HG02623 (cell line): ENCODE measurements around the gene TMEM63C.

ENCODE experiments used
- ATAC-seq: cut with Tn5 transposase; IDR thresholded peaks from one replicate; pipeline ENCODE4 v1.9.1; 2021; ENCODE audit warnings: moderate library complexity; ENCODE audit not compliant: unreplicated experiment

Gene TMEM63C, protein sequence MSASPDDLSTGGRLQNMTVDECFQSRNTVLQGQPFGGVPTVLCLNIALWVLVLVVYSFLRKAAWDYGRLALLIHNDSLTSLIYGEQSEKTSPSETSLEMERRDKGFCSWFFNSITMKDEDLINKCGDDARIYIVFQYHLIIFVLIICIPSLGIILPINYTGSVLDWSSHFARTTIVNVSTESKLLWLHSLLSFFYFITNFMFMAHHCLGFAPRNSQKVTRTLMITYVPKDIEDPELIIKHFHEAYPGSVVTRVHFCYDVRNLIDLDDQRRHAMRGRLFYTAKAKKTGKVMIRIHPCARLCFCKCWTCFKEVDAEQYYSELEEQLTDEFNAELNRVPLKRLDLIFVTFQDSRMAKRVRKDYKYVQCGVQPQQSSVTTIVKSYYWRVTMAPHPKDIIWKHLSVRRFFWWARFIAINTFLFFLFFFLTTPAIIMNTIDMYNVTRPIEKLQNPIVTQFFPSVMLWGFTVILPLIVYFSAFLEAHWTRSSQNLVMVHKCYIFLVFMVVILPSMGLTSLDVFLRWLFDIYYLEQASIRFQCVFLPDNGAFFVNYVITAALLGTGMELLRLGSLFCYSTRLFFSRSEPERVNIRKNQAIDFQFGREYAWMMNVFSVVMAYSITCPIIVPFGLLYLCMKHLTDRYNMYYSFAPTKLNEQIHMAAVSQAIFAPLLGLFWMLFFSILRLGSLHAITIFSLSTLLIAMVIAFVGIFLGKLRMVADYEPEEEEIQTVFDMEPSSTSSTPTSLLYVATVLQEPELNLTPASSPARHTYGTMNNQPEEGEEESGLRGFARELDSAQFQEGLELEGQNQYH

DNA sequence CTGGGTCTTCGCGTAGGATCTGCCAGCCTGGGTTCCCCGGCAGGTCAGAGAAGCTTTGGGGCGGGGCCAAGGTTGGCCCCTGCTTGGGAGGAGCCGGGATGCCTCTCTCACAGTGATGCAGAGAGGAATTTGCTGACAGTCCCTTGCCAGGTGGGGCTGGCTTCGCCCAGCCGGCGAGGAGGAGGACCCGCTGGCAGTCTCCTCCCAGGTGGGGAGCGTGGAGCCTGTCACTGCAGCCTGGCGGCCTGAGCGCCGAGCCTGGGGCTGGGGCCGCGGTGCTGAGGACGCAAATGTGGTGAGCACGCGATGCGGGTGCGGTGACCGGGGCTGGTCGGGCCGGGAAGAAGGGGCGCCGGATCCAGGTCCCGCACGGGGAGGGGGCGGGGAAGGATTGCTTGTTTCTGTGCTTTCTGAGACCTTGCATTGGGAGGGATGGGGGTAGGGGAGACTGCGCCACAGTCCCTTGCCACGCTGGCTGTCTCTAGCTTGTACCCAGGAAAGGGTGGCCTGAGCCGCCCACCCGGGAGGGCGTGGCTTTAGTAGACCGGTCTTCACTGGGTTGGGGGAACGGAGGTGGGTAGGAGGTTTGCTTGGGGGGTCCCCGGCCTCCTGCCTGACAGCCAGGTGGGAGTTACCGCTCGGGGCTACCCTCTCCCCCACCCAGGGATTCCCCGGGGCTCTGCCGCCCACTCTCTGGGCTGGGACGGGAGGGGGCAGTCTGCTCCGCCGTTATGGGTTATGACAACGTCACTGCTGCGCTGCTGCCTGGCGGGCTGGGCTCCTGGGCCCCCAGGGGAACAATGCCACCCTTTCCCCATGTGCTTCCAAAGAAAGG lies at the start of gene TMEM63C:
TSS of gene TMEM63C (plus strand) at position 196 of the 835 bp plus-strand sequence. CDS start 37,016 bp downstream, outside the sequence.
- ATAC-seq, result no peak

DNA sequence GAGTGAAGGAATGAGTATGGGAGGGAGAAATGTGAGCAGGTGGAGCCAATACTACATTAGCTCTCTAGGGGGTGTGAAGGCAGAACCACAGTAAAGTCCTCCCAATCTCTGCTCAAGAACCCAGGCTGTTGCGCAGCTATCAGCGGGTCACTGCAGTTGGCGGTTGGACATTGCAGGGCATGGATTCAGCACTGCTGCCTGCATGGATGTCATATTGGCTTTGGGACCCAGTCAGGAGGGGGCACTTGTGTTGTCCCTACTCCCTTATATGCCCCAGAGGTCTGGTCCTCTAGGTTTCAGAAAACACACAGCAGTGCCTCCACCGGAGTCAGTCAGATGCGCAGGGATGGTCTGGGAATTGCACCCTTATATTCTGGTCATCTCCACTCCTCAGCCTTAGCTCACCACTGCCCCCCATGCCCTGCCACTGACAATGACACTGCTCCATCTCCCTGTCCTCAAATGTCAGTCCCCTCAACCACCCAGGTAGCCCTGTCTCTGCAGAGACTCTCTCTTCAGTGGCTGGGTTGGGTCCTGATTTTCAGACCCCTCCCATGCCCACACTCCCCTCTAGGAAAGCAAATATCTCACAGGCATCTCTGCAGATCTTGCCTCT lies 49.6 kb upstream of the TMEM63C start:
- ATAC-seq, result no peak

DNA sequence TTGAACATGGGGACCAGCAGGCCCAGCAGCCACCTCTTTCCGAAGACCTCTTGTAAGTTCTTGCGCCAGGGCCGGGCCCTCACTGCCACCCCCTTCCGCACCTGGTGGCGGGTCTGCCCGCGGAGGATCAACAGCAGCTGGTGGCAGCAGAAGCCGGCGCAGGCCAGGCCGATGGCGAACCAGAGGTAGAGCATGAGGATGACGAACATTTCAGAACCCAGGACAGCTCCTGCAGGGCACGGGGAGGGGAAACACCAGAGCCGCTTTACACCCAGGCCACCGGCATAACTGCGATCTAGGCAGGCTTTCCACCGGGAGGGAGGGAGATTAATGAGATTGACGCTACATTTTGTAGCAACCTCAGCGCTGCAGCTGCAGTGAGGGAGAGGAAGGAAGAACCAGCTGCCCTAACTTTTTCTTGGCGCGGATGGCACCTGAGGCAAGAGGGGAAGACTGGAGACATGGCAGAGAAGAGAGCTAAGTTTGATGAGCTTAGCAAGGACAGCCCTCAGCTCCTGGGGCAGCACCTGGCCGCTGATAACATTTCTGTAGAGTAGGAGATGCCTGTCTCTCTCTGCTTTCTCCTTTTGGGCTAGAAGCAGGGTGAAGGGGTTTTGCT lies 47.8 kb upstream of the TMEM63C start:
- no peak for ATAC-seq

DNA sequence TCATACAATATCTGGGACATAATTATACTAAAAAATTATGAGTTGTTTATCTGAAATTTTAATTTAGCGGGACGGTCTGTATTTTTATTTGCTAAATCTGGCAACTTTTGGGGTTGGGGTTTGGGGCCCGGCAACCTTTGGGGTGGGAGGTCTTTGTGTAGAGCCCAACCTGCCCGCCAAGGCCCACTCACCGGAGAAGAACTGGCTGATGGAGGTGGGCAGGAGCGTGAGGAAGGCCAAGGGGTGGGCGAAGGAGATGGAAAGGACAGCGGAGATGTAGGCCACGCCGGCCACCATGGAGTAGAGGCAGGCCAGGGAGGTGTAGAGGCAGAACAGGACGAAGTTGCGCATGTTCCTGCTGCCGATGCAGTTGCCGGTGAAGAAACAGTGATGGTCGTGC lies 42.6 kb upstream of the TMEM63C start:
- no peak for ATAC-seq

DNA sequence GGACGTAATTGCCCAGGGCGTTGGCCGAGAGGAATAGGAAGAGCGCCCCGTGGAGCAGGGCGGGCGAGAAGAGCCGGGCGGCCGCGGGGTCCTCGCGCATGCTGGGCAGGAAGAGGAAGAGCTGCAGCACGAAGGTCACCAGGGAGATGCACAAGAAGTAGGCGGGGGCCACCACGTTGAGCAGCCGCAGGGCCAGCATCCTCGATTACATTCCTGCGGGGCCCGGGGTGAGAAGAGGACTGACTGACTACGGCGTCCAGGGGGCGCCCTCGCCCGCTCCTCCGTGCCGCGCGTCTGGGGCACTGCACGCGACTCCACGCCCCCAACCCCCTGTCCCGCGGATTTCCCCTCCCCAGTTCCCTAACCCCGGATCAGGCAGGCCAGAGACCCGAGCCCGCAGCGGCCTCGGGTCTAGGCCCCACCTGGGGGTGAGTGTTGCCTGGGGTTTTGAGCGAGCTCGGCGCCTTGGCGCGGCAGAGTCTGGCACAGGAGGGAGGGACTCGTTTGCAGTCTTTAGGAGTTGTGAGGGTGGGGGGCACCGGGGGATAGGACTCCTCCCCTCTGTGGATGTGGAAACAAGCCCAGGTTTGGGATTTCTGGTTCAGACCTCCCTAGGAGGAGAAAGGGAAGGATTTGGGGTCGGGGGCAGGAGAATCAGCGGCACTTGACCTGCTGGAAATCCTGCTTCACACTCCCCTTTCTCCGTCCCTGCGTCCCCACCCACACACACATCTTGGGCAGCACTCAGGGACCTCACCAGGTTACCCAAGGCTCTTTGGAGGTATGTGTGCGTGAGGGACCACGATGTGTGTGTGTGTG lies 41.8 kb upstream of the TMEM63C start:
- ATAC-seq, result no peak

GRCh38 chr14:77140359-77141213 lies 41.0 kb upstream of the TMEM63C start:
- ATAC-seq, result no peak

DNA sequence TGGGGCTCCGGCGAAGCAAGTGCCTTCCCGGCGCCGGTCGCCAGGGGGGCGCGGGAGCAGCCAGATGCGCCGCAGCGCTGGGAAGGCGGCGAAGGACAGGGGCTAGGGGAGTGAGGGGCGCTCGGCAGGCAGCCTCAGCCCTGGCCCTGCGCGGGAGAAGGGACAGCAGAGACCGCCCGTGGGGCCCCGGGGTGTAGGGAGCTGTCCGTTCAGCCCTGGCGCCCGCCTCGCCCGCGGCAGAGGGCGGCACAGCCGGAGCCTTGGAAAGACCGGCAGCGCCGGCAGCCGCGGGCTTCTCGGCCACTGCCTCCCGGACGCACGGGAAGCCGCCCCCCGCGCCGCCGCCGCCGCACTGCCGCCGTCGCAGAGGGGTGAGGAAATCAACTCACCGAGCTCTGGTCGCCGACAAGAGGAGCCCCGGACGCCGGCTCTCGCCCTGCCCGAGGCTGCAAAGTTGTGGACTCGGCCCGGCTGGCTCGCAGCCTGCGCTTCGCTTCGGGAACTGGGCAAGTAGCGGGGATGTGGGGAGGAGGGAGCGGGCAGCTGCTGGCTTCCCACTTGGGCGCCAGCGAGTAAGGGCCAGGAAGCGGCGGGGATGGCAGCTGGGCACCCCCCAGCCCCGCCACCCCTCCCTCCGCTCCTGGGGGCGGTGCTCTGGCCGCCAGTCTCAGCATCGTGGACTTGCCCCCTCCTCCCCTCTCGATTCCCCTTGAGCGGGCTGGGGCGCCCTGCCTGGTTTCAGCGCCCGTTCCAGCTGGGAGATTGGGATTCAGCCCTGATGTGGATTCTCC lies 40.2 kb upstream of the TMEM63C start, which contains the start of gene ZDHHC22:
TSS of gene ZDHHC22 (minus strand) at position 578 of the 791 bp plus-strand sequence. CDS start 2,053 bp downstream, outside the sequence.
- no peak for ATAC-seq

- no peak for ATAC-seq
Observed at GRCh38 chr14:77142005-77142800, 39.4 kb upstream of the TMEM63C start.

DNA sequence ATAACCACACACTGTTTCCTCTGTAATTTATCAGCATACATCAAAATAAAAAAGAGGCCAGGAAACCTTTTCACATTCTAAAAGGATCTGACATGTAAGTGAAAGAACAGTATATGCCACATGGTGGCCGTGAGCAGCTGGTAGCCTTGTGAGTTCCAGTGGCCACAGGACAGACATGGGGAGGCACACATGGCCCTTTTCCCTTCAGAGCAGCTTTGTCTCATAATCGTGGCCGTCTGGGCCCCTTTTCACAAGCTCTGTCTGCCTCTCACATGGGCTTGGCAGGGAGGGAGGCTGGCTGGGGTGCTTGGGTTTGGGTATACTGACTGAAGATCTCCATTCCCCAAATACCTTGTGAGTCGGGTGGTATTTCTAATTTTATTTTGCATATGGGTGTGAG lies 38.5 kb upstream of the TMEM63C start:
- ATAC-seq, result no peak

GRCh38 chr14:77144412-77145115 lies 37.0 kb upstream of the TMEM63C start:
- ATAC-seq, result no peak

DNA sequence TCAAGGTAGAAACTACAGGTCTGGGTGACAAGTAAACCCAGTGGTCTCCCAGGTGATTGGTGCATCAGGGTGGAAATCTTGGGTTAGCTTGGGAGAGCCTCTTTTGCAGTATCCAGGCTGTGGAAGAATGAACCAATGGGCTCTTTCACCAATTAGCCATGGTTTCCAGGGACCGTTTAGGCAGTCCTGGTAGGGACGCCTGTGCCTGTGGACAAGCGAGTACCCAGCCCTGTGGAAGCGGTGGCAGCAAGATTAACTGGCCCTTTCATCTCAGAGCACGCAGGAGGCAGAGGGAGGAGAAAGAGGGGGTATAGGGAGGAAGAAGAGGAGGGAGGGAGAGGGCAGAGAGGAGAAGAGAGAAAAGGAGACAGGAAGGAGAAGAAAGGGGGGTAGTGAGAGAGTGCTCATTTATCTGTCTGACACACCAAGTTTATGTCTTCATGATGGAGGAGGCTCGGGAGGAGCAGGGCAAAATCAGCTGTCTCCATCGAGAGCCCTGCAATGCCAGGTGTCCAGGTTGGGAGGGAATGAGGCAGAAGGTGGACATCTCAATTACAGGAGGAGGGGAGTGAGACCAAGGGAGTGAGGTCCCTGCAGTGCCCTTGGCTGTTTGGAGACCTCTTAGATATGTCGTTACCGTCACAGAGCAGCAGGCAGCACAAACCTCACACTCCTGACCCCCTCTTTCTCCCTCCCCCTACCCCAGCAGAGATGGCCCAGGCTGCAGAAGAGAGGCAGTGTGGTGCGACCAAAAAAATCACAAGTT lies 35.4 kb upstream of the TMEM63C start:
- ATAC-seq, result no peak

GRCh38 chr14:77148510-77149231 lies 32.9 kb upstream of the TMEM63C start:
- ATAC-seq, result no peak

GRCh38 chr14:77151245-77151644 lies 30.4 kb upstream of the TMEM63C start:
- no peak for ATAC-seq

DNA sequence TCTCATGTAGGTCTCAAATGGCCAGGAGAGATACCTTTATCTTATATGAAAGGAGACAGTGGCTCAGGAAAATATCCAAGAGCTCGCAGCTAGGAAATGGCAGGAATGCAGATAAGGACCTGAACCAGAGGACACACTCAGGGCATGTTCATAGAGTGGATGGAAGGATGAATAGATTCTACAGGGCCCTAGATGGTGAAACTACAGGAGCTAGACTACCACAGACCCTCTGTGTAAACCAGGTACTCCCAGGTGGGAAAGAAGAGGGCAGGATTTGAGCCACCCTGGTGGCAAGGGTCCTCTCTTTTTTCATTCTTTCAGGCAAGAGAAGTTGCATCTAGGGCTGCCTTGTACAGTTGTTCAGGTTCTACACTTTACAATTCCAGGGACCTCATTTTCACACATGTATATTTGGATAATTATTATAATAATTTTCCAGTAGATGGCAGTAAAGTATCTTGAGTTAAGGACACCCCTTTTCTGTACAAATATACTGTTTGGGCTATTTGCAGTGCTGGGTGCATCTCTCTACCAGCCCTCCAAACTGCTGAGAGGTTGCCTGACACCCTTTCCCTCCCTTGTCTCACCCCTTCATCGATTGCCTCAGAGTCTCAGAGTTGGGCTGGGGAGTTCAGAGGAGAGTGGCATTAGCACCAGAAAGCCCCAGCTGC lies 29.5 kb upstream of the TMEM63C start:
- ATAC-seq, result no peak
